Neural progenitor cell (in vitro differentiated cells): ENCODE results near the gene FOXA2.

Experiments
- CTCF ChIP-seq: fragments of 200-600 bp; sonication (generic); IDR thresholded peaks from 2 replicates; pipeline ENCODE4 v1.5.1; 2017; ENCODE audit warnings: antibody characterized with exemption, mild to moderate bottlenecking
- EZH2phosphoT487 ChIP-seq: fragments of 200-600 bp; sonication (generic); IDR thresholded peaks from 2 replicates; pipeline ENCODE4 v1.6.1; 2017; ENCODE audit warnings: antibody characterized with exemption

- TF ChIP-seq CTCF (no peak), EZH2phosphoT487 (no peak)
These were observed 425 bp downstream of the FOXA2 start for GRCh38 chr20:22583773-22584521.
